Measurements from ENCODE around the gene HELZ. TPM values are rescaled to one million over a fixed set of nuclear protein-coding genes. Genes with fewer than 3 reads are reported as not detected.

HELZ gene
- total RNA-seq, 1 experiment from 2014 or later = 40.5 TPM

DNA sequence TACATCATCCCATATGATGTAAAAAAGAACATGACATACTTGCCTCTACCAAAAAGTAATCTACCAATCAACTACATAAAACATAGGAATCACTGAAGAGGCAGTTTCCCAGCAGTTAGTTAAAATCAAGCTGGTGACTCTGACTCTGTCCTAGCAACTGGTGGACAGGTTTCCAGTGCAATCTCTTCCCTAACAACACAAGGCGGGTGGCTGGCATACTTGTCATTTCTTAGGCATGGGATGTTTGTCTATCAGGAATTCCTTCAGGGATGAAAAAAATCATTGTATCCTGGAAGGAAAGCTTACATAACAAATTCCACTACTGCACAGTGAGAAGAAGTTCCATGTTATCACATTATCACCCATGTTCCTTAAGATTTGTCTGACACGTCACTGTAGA is 50.9 kb downstream of the HELZ start:
- Histone ChIP-seq H3K27me3 (ENCODE audit: insufficient read depth, low read length) (no peaks in the 10 kb centered on the region), H2AFZ (ENCODE audit: low read depth, low read length, poor library complexity, severe bottlenecking) (no peak overlapping the region), H3K79me2 (ENCODE audit: insufficient read depth, low read length) (no peaks in the 10 kb centered on the region), H3K9me3 (ENCODE audit: control insufficient read depth in 1 of 2, insufficient read depth in 1 of 2, low read depth in 1 of 2, low read length in 2 of 2) (no peaks in the 10 kb centered on the region), H3K9ac (ENCODE audit: low read length) (no peak overlapping the region), H3K4me1 (ENCODE audit: control insufficient read depth in 1 of 2, insufficient read depth in 2 of 2, low read length in 2 of 2) (no peaks in the 10 kb centered on the region), H3K36me3 (ENCODE audit: control insufficient read depth in 1 of 2, insufficient read depth in 2 of 2, low read length in 2 of 2) (no peaks in the 10 kb centered on the region; a peak in 1 of 4 replicates), H3K27ac (ENCODE audit: low read depth, low read length) (no peak overlapping the region), H3K4me2 (ENCODE audit: low read length) (no peak overlapping the region), H3K4me3 (replicated peaks in 1 of 2; ENCODE audit: low read depth in 1 of 2, low read length in 2 of 2) (no peak overlapping the region), H4K20me1 (ENCODE audit: insufficient read depth) (no peaks in the 10 kb centered on the region), H3K9me2 (ENCODE audit: insufficient read depth) (no peaks in the 10 kb centered on the region)
- ChIA-PET RAD21 (ENCODE audit: low non-redundant PET in 1 of 2, low total read pairs in 2 of 2, uncharacterized antibody in 2 of 2, unreplicated experiment in 2 of 2) (no interaction called here), POLR2A (no interaction called here), CTCF (interaction anchor here (1.6 kb wide), 1 partner anchor 27 kb away, joined by 4 read pairs; no protein-coding TSS in a partner anchor)
- BruUV-seq (replicated peaks) = no TSS peak
- TF ChIP-seq, protein P1, sequence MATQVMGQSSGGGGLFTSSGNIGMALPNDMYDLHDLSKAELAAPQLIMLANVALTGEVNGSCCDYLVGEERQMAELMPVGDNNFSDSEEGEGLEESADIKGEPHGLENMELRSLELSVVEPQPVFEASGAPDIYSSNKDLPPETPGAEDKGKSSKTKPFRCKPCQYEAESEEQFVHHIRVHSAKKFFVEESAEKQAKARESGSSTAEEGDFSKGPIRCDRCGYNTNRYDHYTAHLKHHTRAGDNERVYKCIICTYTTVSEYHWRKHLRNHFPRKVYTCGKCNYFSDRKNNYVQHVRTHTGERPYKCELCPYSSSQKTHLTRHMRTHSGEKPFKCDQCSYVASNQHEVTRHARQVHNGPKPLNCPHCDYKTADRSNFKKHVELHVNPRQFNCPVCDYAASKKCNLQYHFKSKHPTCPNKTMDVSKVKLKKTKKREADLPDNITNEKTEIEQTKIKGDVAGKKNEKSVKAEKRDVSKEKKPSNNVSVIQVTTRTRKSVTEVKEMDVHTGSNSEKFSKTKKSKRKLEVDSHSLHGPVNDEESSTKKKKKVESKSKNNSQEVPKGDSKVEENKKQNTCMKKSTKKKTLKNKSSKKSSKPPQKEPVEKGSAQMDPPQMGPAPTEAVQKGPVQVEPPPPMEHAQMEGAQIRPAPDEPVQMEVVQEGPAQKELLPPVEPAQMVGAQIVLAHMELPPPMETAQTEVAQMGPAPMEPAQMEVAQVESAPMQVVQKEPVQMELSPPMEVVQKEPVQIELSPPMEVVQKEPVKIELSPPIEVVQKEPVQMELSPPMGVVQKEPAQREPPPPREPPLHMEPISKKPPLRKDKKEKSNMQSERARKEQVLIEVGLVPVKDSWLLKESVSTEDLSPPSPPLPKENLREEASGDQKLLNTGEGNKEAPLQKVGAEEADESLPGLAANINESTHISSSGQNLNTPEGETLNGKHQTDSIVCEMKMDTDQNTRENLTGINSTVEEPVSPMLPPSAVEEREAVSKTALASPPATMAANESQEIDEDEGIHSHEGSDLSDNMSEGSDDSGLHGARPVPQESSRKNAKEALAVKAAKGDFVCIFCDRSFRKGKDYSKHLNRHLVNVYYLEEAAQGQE (IDR thresholded peaks at IDR 0.05; ENCODE audit: low read depth) = no peak
- intact Hi-C loops (cut with micrococcal nuclease) = no loop called here
- DNase-seq (ENCODE audit: low read depth, low spot score) (no peak), ATAC-seq (no peak)

- Histone ChIP-seq H3K27ac (ENCODE audit: low read depth, low read length) (no peak overlapping the region), H3K9me2 (ENCODE audit: insufficient read depth) (no peaks in the 10 kb centered on the region), H4K20me1 (ENCODE audit: insufficient read depth) (no peaks in the 10 kb centered on the region), H3K9ac (ENCODE audit: low read length) (no peak overlapping the region), H3K27me3 (ENCODE audit: insufficient read depth, low read length) (no peaks in the 10 kb centered on the region), H3K4me1 (ENCODE audit: control insufficient read depth in 1 of 2, insufficient read depth in 2 of 2, low read length in 2 of 2) (no peaks in the 10 kb centered on the region), H3K4me2 (ENCODE audit: low read length) (no peak overlapping the region), H3K4me3 (replicated peaks in 1 of 2; ENCODE audit: low read depth in 1 of 2, low read length in 2 of 2) (no peak overlapping the region), H2AFZ (ENCODE audit: low read depth, low read length, poor library complexity, severe bottlenecking) (no peak overlapping the region), H3K36me3 (ENCODE audit: control insufficient read depth in 1 of 2, insufficient read depth in 2 of 2, low read length in 2 of 2) (peaks cover 0 to 7% of the 10 kb centered on the region in 2 experiments; a peak in 1 of 4 replicates), H3K9me3 (ENCODE audit: control insufficient read depth in 1 of 2, insufficient read depth in 1 of 2, low read depth in 1 of 2, low read length in 2 of 2) (no peaks in the 10 kb centered on the region), H3K79me2 (ENCODE audit: insufficient read depth, low read length) (no peaks in the 10 kb centered on the region)
- intact Hi-C loops (cut with micrococcal nuclease) = no loop called here
- RAD21 ChIA-PET (ENCODE audit: low non-redundant PET in 1 of 2, low total read pairs in 2 of 2, uncharacterized antibody in 2 of 2, unreplicated experiment in 2 of 2) = no interaction called here
- no peak for DNase-seq (ENCODE audit: low read depth, low spot score)
- no peak for TF ChIP-seq ATF3 (IDR thresholded peaks at IDR 0.05)
- no TSS peak for BruUV-seq (replicated peaks)
- ATAC-seq = no peak
- POLR2A ChIA-PET = no interaction called here
- CTCF ChIA-PET = no interaction called here
Measured at GRCh38 chr17:67187927-67188326, 57.1 kb downstream of the HELZ start.
